HUES64 (cell line): ENCODE data around the gene CYB5RL.

ENCODE experiments used
- H3K27ac ChIP-seq: 2 replicates; pipeline ENCODE4 v1.7.0; 2013; ENCODE audit warnings: low read depth, low read length, inconsistent platforms
- H3K27me3 ChIP-seq: 2 replicates; pipeline ENCODE4 v1.6.1; 2013; ENCODE audit warnings: mild to moderate bottlenecking, low read length; ENCODE audit not compliant: insufficient read depth
- H3K36me3 ChIP-seq: 2 replicates; pipeline ENCODE4 v1.6.1; 2013; ENCODE audit warnings: mild to moderate bottlenecking, low read length; ENCODE audit not compliant: insufficient read depth
- H3K4me1 ChIP-seq: 2 replicates; pipeline ENCODE4 v1.6.1; 2013; ENCODE audit warnings: mild to moderate bottlenecking, low read length, moderate library complexity; ENCODE audit not compliant: insufficient read depth
- H3K4me3 ChIP-seq: 2 replicates; pipeline ENCODE4 v1.5.1; 2013; ENCODE audit warnings: mild to moderate bottlenecking, low read length, moderate library complexity
- H3K9ac ChIP-seq: 2 replicates; pipeline ENCODE4 v1.6.1; 2013; ENCODE audit warnings: mild to moderate bottlenecking, low read depth, low read length
- H3K9me3 ChIP-seq: 2 replicates; pipeline ENCODE4 v1.6.1; 2013; ENCODE audit warnings: low read depth, low read length; ENCODE audit not compliant: insufficient read depth
- WGBS: fragments of 150-250, 120-280 bp; methylation state at CpG from one replicate; pipeline ENCODE4 v1.1.7; 2013; ENCODE audit warnings: missing lambda C conversion rate; 5-methylcytosine and 5-hydroxymethylcytosine counted together

Gene CYB5RL

GRCh38 chr1:54156986-54157385 is 42.8 kb downstream of the CYB5RL start:
- no peak overlapping the region for H3K27ac ChIP-seq
- WGBS: 86% methylated on average over 7 of the region's 7 CpGs
- H3K9ac ChIP-seq: no peak overlapping the region
- no peaks in the 10 kb centered on the region for H3K36me3 ChIP-seq
- no peaks in the 10 kb centered on the region for H3K27me3 ChIP-seq
- no peak overlapping the region for H3K4me3 ChIP-seq
- no peaks in the 10 kb centered on the region for H3K9me3 ChIP-seq
- H3K4me1 ChIP-seq: no peaks in the 10 kb centered on the region

- H3K9me3 ChIP-seq: no peaks in the 10 kb centered on the region
- H3K36me3 ChIP-seq: no peaks in the 10 kb centered on the region
- H3K27me3 ChIP-seq: no peaks in the 10 kb centered on the region
- H3K9ac ChIP-seq: no peak overlapping the region
- WGBS: 84% methylated on average over 3 of the region's 3 CpGs
- H3K4me3 ChIP-seq: no peak overlapping the region
- no peaks in the 10 kb centered on the region for H3K4me1 ChIP-seq
- H3K27ac ChIP-seq: no peak overlapping the region
Observed at GRCh38 chr1:54156201-54156600, 43.6 kb downstream of the CYB5RL start.

- Histone ChIP-seq H3K9ac (no peak overlapping the region), H3K9me3 (no peaks in the 10 kb centered on the region), H3K4me3 (no peak overlapping the region), H3K36me3 (no peaks in the 10 kb centered on the region), H3K27ac (no peak overlapping the region), H3K4me1 (no peaks in the 10 kb centered on the region), H3K27me3 (no peaks in the 10 kb centered on the region)
- WGBS: 79% methylated on average over 19 of the region's 19 CpGs
Observed at GRCh38 chr1:54153535-54154439, 46.0 kb downstream of the CYB5RL start.

- Histone ChIP-seq H3K27me3 (no peaks in the 10 kb centered on the region), H3K27ac (no peak within 1 kb of the TSS), H3K4me3 (no peak within 1 kb of the TSS), H3K4me1 (no peaks in the 10 kb centered on the region), H3K9me3 (no peaks in the 10 kb centered on the region), H3K9ac (no peak within 1 kb of the TSS), H3K36me3 (no peaks in the 10 kb centered on the region)
- WGBS: 95% methylated on average over 5 of the region's 5 CpGs
Observed at GRCh38 chr1:54152696-54153095, 47.1 kb downstream of the CYB5RL start, which contains the start of gene CDCP2. Gene CDCP2 (minus strand): TSS chr1:54153000. CDS start chr1:54152922, 78 bp downstream.

- Histone ChIP-seq H3K36me3 (no peaks in the 10 kb centered on the region), H3K27me3 (no peaks in the 10 kb centered on the region), H3K4me3 (no peak overlapping the region), H3K27ac (no peak overlapping the region), H3K4me1 (no peaks in the 10 kb centered on the region), H3K9ac (no peak overlapping the region), H3K9me3 (no peaks in the 10 kb centered on the region)
- 86% methylated on average over 5 of the region's 5 CpGs for WGBS
Observed at GRCh38 chr1:54151013-54151412, 48.8 kb downstream of the CYB5RL start.
